Psoas muscle (tissue), 8 donors: ENCODE results near the gene TMEM147. TPM values are rescaled to one million over a fixed set of nuclear protein-coding genes. Genes with fewer than 3 reads are reported as not detected.

Experiments
- ATAC-seq, 4 donors: fragments of 200-7000 bp; cut with Tn5 transposase; one replicate each; pipeline ENCODE4 v1.9.1; 2020; ENCODE audit warnings: moderate library complexity in 3 of 4, mild to moderate bottlenecking in 2 of 4
- DNase-seq, 2 donors: peaks; one replicate each; pipeline ENCODE4 v3.0.0-alpha.2; 2020
- H3K27ac ChIP-seq: fragments of 200-600 bp; one replicate; pipeline ENCODE4 v1.8.0; 2022
- H3K27me3 ChIP-seq, 3 donors: fragments of 200-600 bp in 1 of 3; one replicate each; pipeline versions ENCODE4 v1.6.1 to v1.8.0; 2013 to 2022; ENCODE audit warnings: low read length in 2 of 3, mild to moderate bottlenecking in 2 of 3, moderate library complexity in 1 of 3; ENCODE audit not compliant: insufficient read depth in 3 of 3
- H3K36me3 ChIP-seq, 2 donors: fragments of 200-600 bp in 1 of 2; one replicate each; pipeline versions ENCODE4 v1.6.1 to v1.8.0; 2013 to 2022; ENCODE audit warnings: low read depth in 1 of 2, mild to moderate bottlenecking in 1 of 2, moderate library complexity in 1 of 2; ENCODE audit not compliant: insufficient read depth in 1 of 2
- H3K4me1 ChIP-seq: fragments of 200-600 bp; one replicate; pipeline ENCODE4 v1.8.0; 2022
- H3K4me3 ChIP-seq: fragments of 200-600 bp; one replicate; pipeline ENCODE4 v1.8.0; 2022; ENCODE audit warnings: mild to moderate bottlenecking
- H3K9me3 ChIP-seq: fragments of 200-600 bp; one replicate; pipeline ENCODE4 v1.8.0; 2022
- WGBS, 3 donors: extraction: QIAGEN DNeasy Blood & Tissue Kit; methylation state at CpG; one replicate each; pipeline versions ENCODE4 v1.1.6 to v1.1.7; 2013; 5-methylcytosine and 5-hydroxymethylcytosine counted together
- intact Hi-C, 2 donors: fragments of 100-400 bp; cut with DNase I; formaldehyde crosslinking; loops; one replicate each; pipeline versions ENCODE4 v1.11.0 to v1.14.2; 2022
- polyA plus RNA-seq, 3 donors: library from polyadenylated mRNA; stranded (reverse); fragments of 200-250 nt; gene quantifications; one replicate each; pipeline ENCODE4 v1.2.3, GENCODE V29; 2013
- total RNA-seq, 4 donors: library from RNA; stranded (reverse); fragmentation: NEBNext Ultra II Directional in 2 of 4; extraction: Animal tissue kit (Norgen Biotek cat#: 25700) in 2 of 4; gene quantifications; one replicate each; pipeline versions ENCODE4 v1.2.1 to v1.2.4, GENCODE V29; 2021 to 2023
- TF ChIP-seq, protein P1 (sequence below): fragments of 200-600 bp; IDR thresholded peaks from one replicate; pipeline ENCODE4 v1.8.0; 2022; ENCODE audit warnings: antibody characterized with exemption
- donor health status: healthy with polysubstance abuse.
- donor health status: DM: no; HTN: no; CAD: no; lungs with moderate emphysema.
- donor health status: Bipolar disorder and iron deficiency.
- donor health status: healthy.
- donor health status: DM: yes; HTN: yes; CAD: no.
- donor health status: DM: no; HTN: no; CAD: no.
- donor health status: DM: no; HTN: no; CAD: no.
- donor health status: DM: yes; HTN: yes; CAD: no.

The TMEM147 gene
- total and polyA plus RNA-seq, 7 donors = 77.1 to 245 (median 103) TPM

DNA sequence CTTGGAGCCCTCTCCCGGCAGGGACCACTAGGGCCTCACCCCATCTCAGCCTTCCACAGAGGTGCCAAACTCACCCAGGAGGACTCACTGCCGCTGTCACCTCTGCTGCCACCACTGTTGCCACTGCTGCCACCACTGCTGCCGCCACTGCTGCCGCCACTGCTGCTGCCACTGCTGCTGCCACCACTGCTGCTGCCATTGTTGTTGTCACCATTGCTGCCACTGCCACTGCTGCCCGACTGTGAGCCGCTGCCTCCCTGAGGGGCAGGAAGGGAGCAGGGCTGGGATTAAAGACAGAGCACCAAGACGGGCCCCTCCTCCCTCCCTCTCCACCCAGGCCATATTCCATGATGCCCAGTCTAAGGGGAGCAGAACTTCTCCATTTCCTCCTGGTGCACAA, 34.1 kb upstream of the TMEM147 start:
- no peak overlapping the region for H3K4me3 ChIP-seq

DNA sequence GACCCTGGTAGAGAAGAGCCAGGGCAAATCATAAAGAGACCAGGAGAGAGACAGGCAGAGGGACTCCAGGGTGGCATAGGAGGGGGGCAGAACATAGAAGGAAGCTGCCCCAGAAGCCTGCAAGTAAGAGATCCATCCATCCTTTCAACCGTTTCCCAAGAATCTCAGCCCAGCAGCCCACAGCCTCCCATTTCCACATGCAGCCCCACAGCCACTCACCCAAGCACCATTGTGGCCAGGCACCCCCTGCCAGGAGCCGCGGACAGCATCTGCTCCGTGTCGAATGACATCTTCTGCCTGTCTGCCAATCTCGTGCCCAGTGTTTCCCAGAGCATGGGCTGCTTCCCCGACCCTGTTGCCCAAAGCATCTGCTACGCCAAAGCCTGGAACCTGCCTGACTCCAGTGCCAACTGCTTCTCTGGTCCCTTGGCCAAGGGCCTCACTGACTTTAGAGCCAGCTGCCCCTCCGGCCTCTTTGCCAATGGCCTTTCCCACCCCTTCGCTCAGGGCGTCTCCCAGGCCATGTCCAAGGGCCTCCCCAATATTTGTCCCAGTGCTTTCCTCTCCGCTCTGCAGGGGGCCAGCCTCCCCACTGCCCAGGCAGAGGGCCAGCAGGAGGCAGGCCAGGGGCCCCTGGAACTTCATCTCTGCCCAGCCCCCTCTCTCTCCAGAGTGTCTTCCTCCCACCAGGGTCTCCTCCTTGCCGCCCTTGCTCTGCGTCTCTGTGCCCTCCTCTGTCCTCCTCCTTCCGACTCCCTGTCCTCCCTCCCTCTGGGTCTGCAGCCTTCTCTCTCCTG, 32.4 kb upstream of the TMEM147 start:
- DNase-seq (no peak), ATAC-seq (no peak)
- TF ChIP-seq, protein P1, sequence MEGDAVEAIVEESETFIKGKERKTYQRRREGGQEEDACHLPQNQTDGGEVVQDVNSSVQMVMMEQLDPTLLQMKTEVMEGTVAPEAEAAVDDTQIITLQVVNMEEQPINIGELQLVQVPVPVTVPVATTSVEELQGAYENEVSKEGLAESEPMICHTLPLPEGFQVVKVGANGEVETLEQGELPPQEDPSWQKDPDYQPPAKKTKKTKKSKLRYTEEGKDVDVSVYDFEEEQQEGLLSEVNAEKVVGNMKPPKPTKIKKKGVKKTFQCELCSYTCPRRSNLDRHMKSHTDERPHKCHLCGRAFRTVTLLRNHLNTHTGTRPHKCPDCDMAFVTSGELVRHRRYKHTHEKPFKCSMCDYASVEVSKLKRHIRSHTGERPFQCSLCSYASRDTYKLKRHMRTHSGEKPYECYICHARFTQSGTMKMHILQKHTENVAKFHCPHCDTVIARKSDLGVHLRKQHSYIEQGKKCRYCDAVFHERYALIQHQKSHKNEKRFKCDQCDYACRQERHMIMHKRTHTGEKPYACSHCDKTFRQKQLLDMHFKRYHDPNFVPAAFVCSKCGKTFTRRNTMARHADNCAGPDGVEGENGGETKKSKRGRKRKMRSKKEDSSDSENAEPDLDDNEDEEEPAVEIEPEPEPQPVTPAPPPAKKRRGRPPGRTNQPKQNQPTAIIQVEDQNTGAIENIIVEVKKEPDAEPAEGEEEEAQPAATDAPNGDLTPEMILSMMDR = no peak
- peaks cover 0 to 72% (median 32%) of the 10 kb centered on the region in 3 donors for H3K27me3 ChIP-seq
- intact Hi-C loops = no loop called here
- H3K4me3 ChIP-seq = no peak overlapping the region
- H3K4me1 ChIP-seq = peaks cover 4% of the 10 kb centered on the region
- H3K9me3 ChIP-seq = no peaks in the 10 kb centered on the region
- WGBS, 3 donors = 25 to 40% (median 33%) methylated on average over 13 to 15 of the region's 15 CpGs
- no peaks in the 10 kb centered on the region for H3K36me3 ChIP-seq
- no peak overlapping the region for H3K27ac ChIP-seq

More for the DNA sequence above, 34.1 kb upstream of the TMEM147 start:
- Histone ChIP-seq H3K4me1 (peaks cover 4% of the 10 kb centered on the region), H3K9me3 (no peaks in the 10 kb centered on the region), H3K36me3 (no peaks in the 10 kb centered on the region), H3K27me3 (peaks cover 0 to 89% (median 34%) of the 10 kb centered on the region in 3 donors), H3K27ac (no peak overlapping the region)
- intact Hi-C loops = no loop called here
- DNase-seq (no peak), ATAC-seq (no peak)
- 70 to 78% (median 76%) methylated on average over 6 to 7 of the region's 7 CpGs for WGBS, 3 donors
- TF ChIP-seq, protein P1 = no peak

DNA sequence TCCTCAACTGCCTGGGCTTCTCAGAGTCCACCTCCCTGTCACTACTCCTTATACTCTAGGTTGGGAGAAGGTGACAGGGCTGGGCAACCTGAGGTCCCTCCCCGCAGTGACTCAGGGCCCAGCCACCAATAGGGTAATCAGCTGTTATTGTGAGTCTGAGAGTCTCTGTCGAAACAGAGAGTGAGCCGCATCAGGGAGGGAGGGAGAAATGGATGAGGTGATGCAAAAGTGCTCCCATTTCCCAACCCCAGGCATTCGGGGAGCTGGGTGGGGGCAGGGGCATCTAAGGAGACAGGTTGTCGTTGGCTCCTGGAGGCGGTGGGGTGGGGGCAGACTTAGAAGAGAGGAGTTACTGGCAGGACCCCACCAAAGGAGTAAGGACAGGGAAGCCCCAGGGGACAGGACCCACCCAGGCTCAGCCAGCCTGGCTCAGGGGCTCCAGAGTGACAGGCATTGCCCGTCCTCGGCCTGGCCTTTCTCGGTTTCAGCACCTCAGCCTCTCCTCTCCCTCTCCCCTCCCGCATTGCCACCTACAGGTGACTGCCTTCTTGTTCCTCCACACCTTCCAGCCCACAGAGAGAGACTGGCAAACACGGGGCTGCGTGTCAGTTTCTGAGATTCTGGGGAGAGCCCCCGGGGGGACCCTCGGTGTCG, 31.7 kb upstream of the TMEM147 start, which contains the start of gene DMKN:
DMKN (minus strand) TSS at position 22 of the 654 bp plus-strand sequence. CDS start 174 bp downstream, outside the sequence.
- intact Hi-C loops = no loop called here
- ATAC-seq = no peak
- TF ChIP-seq, protein P1 = no peak
- peaks cover 0 to 71% (median 31%) of the 10 kb centered on the region in 3 donors for H3K27me3 ChIP-seq
- H3K9me3 ChIP-seq = no peaks in the 10 kb centered on the region
- H3K27ac ChIP-seq = no peak within 1 kb of the TSS
- no peak within 1 kb of the TSS for H3K4me3 ChIP-seq
- 12 to 13% (median 12%) methylated on average over 14 to 15 of the region's 15 CpGs for WGBS, 3 donors
- H3K4me1 ChIP-seq = peaks cover 4% of the 10 kb centered on the region
- DNase-seq = no peak
- H3K36me3 ChIP-seq = no peaks in the 10 kb centered on the region

DNA sequence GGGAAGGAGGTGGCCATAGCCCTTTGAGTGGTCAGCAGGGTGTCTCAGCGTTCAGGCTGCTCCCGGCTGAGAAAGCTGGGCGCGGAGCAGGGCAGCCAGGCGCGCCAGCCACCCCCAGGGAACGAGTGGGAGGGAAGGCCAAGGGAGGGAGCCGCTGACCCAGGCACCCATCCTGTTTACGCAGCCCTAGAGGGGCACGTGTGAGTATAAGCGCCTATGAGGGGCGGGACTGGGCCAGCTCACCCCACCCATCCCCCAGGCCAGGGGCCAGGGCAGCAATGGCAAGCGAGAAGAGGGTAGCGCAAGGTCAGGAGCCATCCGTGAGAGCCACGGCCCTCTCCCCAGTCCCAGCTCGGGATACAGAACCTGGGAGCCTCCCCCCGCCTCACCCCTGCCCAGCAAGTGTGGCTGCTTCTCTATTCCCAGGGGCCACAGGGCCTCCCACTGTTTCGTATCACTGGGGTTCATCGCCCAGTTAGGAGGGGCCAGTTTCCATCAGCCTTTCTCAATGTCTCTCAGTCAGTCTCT, 31.1 kb upstream of the TMEM147 start:
- H3K9me3 ChIP-seq = no peaks in the 10 kb centered on the region
- ATAC-seq = no peak
- TF ChIP-seq, protein P1 = no peak
- no peaks in the 10 kb centered on the region for H3K36me3 ChIP-seq
- H3K4me1 ChIP-seq = peaks cover 4% of the 10 kb centered on the region
- intact Hi-C loops = no loop called here
- H3K27ac ChIP-seq = no peak overlapping the region
- WGBS, 3 donors = 18 to 21% (median 21%) methylated on average over 16 to 20 of the region's 20 CpGs
- H3K4me3 ChIP-seq = no peak overlapping the region
- peaks cover 0 to 71% (median 31%) of the 10 kb centered on the region in 3 donors for H3K27me3 ChIP-seq
- DNase-seq = no peak
